Stimulated activated naive B cell treated with anti-CD40 and anti-IgM and Interleukin-4, amounts not matched to agents 10 μg/mL and 1 μg/mL and 100 μg/mL, for 72 hours (primary cell): Measurements from ENCODE around the gene EBF4.

ENCODE experiments used
- ATAC-seq, 2 donors: fragments of 150-1000 bp; cut with Tn5 transposase; replicated peaks; 2 replicates each; pipeline ENCODE4 v1.10.0; 2021; ENCODE audit warnings: moderate library complexity in 1 of 2
- DNase-seq: peaks from one replicate; pipeline ENCODE4 v3.0.0; 2021
- H3K27ac Mint-ChIP-seq: one replicate; pipeline ENCODE4 v1.8.0; 2022; ENCODE audit warnings: mild to moderate bottlenecking, mixed read lengths
- H3K27me3 Mint-ChIP-seq, 2 donors: one replicate each; pipeline ENCODE4 v1.8.0; 2022; ENCODE audit warnings: mixed read lengths in 2 of 2
- H3K36me3 Mint-ChIP-seq, 2 donors: one replicate each; pipeline ENCODE4 v1.8.0; 2022; ENCODE audit warnings: mixed read lengths in 2 of 2, mild to moderate bottlenecking in 1 of 2
- H3K4me1 Mint-ChIP-seq, 2 donors: one replicate each; pipeline ENCODE4 v1.8.0; 2022; ENCODE audit warnings: mixed read lengths in 2 of 2, mild to moderate bottlenecking in 1 of 2
- H3K4me3 Mint-ChIP-seq, 2 donors: one replicate each; pipeline ENCODE4 v1.8.0; 2022; ENCODE audit warnings: mild to moderate bottlenecking in 2 of 2, mixed read lengths in 2 of 2, moderate library complexity in 1 of 2
- H3K9me3 Mint-ChIP-seq, 2 donors: one replicate each; pipeline ENCODE4 v1.8.0; 2022; ENCODE audit warnings: mixed read lengths in 2 of 2, mild to moderate bottlenecking in 1 of 2

EBF4 gene, protein sequence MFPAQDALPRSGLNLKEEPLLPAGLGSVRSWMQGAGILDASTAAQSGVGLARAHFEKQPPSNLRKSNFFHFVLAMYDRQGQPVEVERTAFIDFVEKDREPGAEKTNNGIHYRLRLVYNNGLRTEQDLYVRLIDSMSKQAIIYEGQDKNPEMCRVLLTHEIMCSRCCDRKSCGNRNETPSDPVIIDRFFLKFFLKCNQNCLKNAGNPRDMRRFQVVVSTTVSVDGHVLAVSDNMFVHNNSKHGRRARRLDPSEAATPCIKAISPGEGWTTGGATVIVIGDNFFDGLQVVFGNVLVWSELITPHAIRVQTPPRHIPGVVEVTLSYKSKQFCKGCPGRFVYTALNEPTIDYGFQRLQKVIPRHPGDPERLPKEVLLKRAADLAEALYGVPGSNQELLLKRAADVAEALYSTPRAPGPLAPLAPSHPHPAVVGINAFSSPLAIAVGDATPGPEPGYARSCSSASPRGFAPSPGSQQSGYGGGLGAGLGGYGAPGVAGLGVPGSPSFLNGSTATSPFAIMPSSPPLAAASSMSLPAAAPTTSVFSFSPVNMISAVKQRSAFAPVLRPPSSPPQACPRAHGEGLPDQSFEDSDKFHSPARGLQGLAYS

DNA sequence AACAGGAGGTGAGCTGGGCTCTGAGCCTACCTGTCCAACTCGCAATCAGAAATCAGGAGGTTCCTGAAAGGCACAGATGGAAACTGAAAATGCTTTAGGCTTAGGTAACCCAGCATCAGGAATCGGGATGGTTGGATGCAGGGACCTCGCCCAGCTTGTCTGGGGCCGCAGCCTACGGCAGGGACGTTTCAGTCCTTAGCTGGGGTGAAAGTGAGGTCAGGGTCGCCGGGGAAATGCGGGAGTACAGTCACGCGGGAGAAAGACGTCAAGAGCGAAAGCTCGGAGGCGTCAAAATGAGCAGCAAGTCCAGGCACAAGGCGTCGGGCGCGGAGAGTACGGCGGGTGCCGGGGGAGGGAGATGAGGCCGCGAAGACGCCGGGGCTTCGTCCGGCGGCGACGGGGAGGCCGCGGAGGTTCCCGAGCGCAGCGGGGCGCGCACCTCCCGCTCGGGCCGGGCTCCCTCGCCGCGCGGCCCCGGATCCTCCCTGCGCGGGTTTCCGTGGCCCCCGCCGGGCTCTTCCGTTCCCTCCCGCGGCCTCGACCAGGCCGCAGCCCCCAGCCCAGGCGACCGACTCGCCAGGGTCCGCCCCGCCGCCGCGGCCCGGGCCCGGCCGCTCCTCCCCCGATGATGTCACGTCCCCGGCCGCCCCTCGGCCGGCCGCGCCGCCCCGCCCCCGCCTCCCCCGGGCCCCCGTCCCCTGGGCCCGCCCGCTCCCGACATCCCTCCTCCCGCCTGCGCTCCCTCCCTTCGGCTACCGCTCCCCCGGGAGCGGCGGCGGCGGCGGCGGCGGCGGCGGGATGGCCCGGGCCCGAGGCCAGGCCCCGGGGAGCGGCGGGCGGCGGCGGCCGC is at the start of gene EBF4:
TSS of gene EBF4 (plus strand) at position 745 of the 850 bp plus-strand sequence. CDS start 866 bp downstream, outside the sequence.
- no peaks in the 10 kb centered on the region for H3K9me3 Mint-ChIP-seq
- ATAC-seq (peak; percentile 24 to 27), DNase-seq (no peak)
- peak within 1 kb of the TSS; percentile 86 to 88 for H3K4me3 Mint-ChIP-seq
- peaks cover 69 to 79% of the 10 kb centered on the region in 2 donors for H3K27me3 Mint-ChIP-seq
- peaks cover 3 to 5% of the 10 kb centered on the region in 2 donors for H3K36me3 Mint-ChIP-seq
- peak within 1 kb of the TSS; percentile 85 for H3K27ac Mint-ChIP-seq
- peaks cover 11 to 20% of the 10 kb centered on the region in 2 donors for H3K4me1 Mint-ChIP-seq

- DNase-seq = no peak
- Mint-ChIP-seq H3K4me3 (no peak overlapping the region), H3K4me1 (no peaks in the 10 kb centered on the region), H3K27ac (no peak overlapping the region), H3K36me3 (peaks cover 4% of the 10 kb centered on the region in 2 donors), H3K27me3 (no peaks in the 10 kb centered on the region), H3K9me3 (no peaks in the 10 kb centered on the region)
- ATAC-seq = no peak
Measured at GRCh38 chr20:2643708-2644107, 48.9 kb upstream of the EBF4 start.

DNA sequence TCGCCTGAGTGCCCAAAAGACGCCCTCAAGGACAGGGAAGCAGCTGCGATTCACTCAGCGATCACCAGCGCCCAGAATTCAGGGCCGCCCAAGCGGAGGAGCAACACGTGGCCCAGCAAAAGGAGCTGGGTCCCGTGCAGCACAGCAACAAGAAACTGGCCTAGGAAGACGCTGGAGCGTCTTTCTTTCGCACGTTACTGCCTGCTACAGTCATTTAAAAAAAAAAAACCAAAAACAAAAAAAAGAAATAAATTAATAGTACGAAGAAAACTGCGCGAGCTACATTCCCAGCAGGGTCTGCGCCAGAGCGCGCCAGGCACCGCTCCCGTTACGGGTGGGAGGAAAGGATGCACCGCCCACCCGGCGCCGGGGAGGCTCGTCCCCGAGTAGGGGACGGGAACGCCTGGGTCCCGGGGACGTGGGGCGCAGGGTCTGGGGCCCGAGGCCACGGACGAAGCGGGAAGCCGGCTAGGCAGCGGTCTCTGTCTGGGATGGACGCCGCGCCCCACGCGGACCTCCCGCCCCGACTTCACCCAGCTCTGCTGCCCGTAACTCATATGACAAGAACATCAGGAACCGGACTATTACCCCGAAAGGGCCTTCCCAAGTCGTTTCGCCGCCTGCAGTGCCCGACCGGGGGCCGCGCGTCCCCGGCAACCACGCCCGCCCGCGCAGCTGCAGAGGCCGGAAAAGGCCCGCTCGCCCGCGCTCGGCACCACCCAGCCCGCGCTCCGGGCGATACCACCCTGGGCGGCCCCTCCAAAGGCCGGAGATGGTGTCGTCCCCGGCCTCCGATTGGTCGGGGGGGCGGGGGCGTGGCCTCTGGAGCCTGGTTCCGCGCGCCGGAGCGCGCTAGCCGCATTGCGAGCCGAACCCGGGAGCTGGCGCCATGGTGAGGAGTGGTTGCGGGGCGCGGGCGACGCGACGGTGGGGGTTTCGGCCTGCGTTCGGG is 40.5 kb upstream of the EBF4 start, which contains the start of gene NOP56:
TSS of gene NOP56 (plus strand) at position 861 of the 952 bp plus-strand sequence. CDS start at position 890, 29 bp downstream.
- H3K4me3 Mint-ChIP-seq = peak within 1 kb of the TSS; percentile 94 to 98
- DNase-seq (peak; percentile 94), ATAC-seq (peak; percentile 91 to 92)
- H3K36me3 Mint-ChIP-seq = peaks cover 42 to 44% of the 10 kb centered on the region in 2 donors
- H3K4me1 Mint-ChIP-seq = peaks cover 20 to 41% of the 10 kb centered on the region in 2 donors
- H3K27ac Mint-ChIP-seq = peak within 1 kb of the TSS; percentile 99
- H3K27me3 Mint-ChIP-seq = no peaks in the 10 kb centered on the region
- H3K9me3 Mint-ChIP-seq = no peaks in the 10 kb centered on the region

GRCh38 chr20:2652724-2653555 is 39.6 kb upstream of the EBF4 start:
- H3K4me3 Mint-ChIP-seq = peak overlapping the region; percentile 94 to 98
- DNase-seq (no peak), ATAC-seq (peak; percentile 58 to 65)
- no peaks in the 10 kb centered on the region for H3K9me3 Mint-ChIP-seq
- peak overlapping the region; percentile 96 for H3K27ac Mint-ChIP-seq
- peaks cover 48 to 51% of the 10 kb centered on the region in 2 donors for H3K36me3 Mint-ChIP-seq
- H3K27me3 Mint-ChIP-seq = no peaks in the 10 kb centered on the region
- peaks cover 22 to 50% of the 10 kb centered on the region in 2 donors for H3K4me1 Mint-ChIP-seq

DNA sequence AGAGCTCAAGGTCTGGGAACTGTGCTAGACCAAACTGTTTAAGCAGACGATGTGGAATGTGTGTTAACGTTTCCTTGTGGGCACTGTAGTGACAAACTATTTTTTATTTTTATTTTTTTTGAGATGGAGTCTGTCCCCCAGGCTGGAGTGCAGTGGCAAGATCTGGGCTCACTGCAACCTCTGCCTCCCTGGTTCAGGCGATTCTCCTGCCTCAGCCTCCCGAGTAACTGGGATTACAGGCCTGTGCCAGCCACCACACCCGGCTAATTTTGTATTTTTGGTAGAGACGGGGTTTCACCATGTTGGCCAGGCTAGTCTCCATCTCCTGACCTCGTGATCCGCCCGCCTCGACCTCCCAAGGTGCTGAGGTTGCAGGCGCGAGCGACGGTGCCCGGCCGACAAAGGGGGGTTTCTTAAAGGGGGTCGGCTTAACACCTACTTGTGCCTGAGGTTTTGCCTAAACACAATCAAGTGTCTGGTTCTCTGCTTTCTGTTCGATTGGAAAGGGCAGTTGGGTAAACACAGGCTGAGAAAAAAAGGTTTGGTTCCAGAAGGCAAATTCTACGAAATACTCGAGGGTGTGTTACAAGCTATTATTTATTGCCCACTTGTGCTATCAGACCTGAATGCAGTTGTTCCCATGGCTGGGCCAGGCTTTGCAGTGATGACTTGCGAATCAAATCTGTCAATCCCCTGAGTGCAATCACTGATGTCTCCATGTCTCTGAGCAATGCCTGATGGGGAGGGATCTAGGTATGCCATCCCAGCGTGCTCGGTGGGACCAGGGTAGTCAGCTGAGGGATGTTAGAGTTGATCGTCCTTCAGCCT is 38.8 kb upstream of the EBF4 start:
- ATAC-seq = no peak
- no peak for DNase-seq
- Mint-ChIP-seq H3K27me3 (no peaks in the 10 kb centered on the region), H3K27ac (peak overlapping the region; percentile 96), H3K9me3 (no peaks in the 10 kb centered on the region), H3K4me1 (peaks cover 24 to 58% of the 10 kb centered on the region in 2 donors), H3K4me3 (peak overlapping the region; percentile 94 to 98), H3K36me3 (peaks cover 54 to 59% of the 10 kb centered on the region in 2 donors)

- ATAC-seq = no peak
- H3K9me3 Mint-ChIP-seq = no peaks in the 10 kb centered on the region
- no peaks in the 10 kb centered on the region for H3K27me3 Mint-ChIP-seq
- no peak for DNase-seq
- H3K27ac Mint-ChIP-seq = peak overlapping the region; percentile 88
- H3K4me1 Mint-ChIP-seq = peaks cover 27 to 58% of the 10 kb centered on the region in 2 donors
- peaks cover 58 to 63% of the 10 kb centered on the region in 2 donors for H3K36me3 Mint-ChIP-seq
- H3K4me3 Mint-ChIP-seq = peak overlapping the region; percentile 94 to 98
Measured at GRCh38 chr20:2654384-2654822, 38.2 kb upstream of the EBF4 start.

DNA sequence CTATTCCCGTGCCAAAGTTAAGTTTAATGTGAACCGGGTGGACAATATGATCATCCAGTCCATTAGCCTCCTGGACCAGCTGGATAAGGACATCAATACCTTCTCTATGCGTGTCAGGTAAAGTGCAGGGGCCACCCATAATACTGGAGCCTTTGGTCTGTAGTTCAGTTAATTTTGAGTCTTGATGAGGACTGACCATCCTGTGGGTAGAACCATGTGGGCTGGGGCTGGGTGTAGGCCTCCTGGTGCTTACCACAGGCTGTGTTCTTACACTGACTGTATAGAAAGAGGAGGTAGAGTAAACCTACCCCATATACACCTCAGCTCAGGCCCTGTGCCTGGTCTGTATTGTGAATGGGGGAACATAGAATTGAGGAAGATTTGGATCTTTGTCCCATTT is 37.7 kb upstream of the EBF4 start:
- peak overlapping the region; percentile 94 to 98 for H3K4me3 Mint-ChIP-seq
- H3K27ac Mint-ChIP-seq = peak overlapping the region; percentile 88
- DNase-seq (no peak), ATAC-seq (no peak)
- peaks cover 63 to 67% of the 10 kb centered on the region in 2 donors for H3K36me3 Mint-ChIP-seq
- no peaks in the 10 kb centered on the region for H3K9me3 Mint-ChIP-seq
- H3K27me3 Mint-ChIP-seq = no peaks in the 10 kb centered on the region
- peaks cover 27 to 56% of the 10 kb centered on the region in 2 donors for H3K4me1 Mint-ChIP-seq

- ATAC-seq (no peak), DNase-seq (no peak)
- H3K9me3 Mint-ChIP-seq = no peaks in the 10 kb centered on the region
- H3K4me1 Mint-ChIP-seq = peaks cover 27 to 50% of the 10 kb centered on the region in 2 donors
- H3K36me3 Mint-ChIP-seq = peaks cover 65 to 72% of the 10 kb centered on the region in 2 donors
- no peaks in the 10 kb centered on the region for H3K27me3 Mint-ChIP-seq
- peak overlapping the region in 1 of 2 donors; percentile 94 for H3K4me3 Mint-ChIP-seq
- H3K27ac Mint-ChIP-seq = no peak overlapping the region
Measured at GRCh38 chr20:2655331-2656116, 37.1 kb upstream of the EBF4 start.

DNA sequence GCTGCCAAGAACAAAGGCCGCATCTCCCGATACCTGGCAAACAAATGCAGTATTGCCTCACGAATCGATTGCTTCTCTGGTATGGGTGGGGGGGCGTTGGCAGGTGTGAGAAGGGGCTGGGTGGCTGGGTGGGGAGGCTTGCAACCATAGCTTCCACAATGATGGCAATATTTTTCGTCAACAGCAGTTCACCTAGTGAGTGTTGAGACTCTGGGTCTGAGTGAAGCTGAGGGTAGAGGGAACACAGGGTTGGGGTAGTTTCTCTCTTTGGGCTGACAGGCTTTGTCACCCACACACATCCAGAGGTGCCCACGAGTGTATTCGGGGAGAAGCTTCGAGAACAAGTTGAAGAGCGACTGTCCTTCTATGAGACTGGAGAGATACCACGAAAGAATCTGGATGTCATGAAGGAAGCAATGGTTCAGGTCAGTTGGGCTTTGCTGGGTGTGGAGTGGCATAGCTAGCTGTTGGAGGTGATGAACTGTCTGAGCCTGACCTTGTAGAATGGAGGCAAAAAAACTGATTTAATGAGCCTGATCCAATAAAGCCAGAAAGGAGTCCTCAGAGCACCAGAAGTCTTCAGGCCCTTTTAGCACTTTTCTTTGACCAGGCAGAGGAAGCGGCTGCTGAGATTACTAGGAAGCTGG is 36.0 kb upstream of the EBF4 start:
- Mint-ChIP-seq H3K4me1 (peaks cover 27 to 46% of the 10 kb centered on the region in 2 donors), H3K36me3 (peaks cover 65 to 78% of the 10 kb centered on the region in 2 donors), H3K9me3 (no peaks in the 10 kb centered on the region), H3K27me3 (no peaks in the 10 kb centered on the region), H3K27ac (peak overlapping the region; percentile 79), H3K4me3 (peak overlapping the region in 1 of 2 donors; percentile 23)
- ATAC-seq = no peak
- no peak for DNase-seq

GRCh38 chr20:2657241-2657640 is 35.3 kb upstream of the EBF4 start:
- H3K4me3 Mint-ChIP-seq = no peak overlapping the region
- DNase-seq (no peak), ATAC-seq (no peak)
- H3K9me3 Mint-ChIP-seq = no peaks in the 10 kb centered on the region
- H3K4me1 Mint-ChIP-seq = peaks cover 30 to 53% of the 10 kb centered on the region in 2 donors
- H3K36me3 Mint-ChIP-seq = peaks cover 70 to 84% of the 10 kb centered on the region in 2 donors
- peak overlapping the region; percentile 79 for H3K27ac Mint-ChIP-seq
- no peaks in the 10 kb centered on the region for H3K27me3 Mint-ChIP-seq

DNA sequence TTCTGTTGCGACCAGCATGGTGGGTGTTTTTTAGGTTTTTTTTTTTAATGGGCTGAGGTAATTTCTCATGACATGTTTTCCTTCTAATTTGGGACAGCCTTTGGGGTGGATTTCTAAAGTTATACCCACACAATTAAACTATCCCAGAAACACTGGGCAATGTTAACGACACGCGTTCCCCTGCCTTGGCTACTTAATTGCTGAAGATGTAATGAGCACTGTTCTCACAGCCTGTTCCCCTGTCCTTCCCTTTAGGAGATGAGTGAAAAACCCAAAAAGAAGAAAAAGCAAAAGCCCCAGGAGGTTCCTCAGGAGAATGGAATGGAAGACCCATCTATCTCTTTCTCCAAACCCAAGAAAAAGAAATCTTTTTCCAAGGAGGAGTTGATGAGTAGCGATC is 34.9 kb upstream of the EBF4 start:
- no peak overlapping the region for H3K4me3 Mint-ChIP-seq

More for the DNA sequence above, 34.9 kb upstream of the EBF4 start:
- ATAC-seq (no peak), DNase-seq (no peak)
- Mint-ChIP-seq H3K36me3 (peaks cover 69 to 85% of the 10 kb centered on the region in 2 donors), H3K4me1 (peaks cover 31 to 55% of the 10 kb centered on the region in 2 donors), H3K9me3 (no peaks in the 10 kb centered on the region), H3K27ac (peak overlapping the region; percentile 40), H3K27me3 (no peaks in the 10 kb centered on the region)
